ENCODE measurements around the gene IL13. TPM values are rescaled to one million over a fixed set of nuclear protein-coding genes. Genes with fewer than 3 reads are reported as not detected.
A peak's percentile ranks its signal among the peaks of the same experiment; 100 is the strongest.

IL13 gene
- total and polyA plus RNA-seq, 10 of the 15 experiments (the other 5 are each of a cell fraction or from before 2014, with no cell fraction given) = 0.06 to 0.40 (median 0.11) TPM; not detected in 6

DNA sequence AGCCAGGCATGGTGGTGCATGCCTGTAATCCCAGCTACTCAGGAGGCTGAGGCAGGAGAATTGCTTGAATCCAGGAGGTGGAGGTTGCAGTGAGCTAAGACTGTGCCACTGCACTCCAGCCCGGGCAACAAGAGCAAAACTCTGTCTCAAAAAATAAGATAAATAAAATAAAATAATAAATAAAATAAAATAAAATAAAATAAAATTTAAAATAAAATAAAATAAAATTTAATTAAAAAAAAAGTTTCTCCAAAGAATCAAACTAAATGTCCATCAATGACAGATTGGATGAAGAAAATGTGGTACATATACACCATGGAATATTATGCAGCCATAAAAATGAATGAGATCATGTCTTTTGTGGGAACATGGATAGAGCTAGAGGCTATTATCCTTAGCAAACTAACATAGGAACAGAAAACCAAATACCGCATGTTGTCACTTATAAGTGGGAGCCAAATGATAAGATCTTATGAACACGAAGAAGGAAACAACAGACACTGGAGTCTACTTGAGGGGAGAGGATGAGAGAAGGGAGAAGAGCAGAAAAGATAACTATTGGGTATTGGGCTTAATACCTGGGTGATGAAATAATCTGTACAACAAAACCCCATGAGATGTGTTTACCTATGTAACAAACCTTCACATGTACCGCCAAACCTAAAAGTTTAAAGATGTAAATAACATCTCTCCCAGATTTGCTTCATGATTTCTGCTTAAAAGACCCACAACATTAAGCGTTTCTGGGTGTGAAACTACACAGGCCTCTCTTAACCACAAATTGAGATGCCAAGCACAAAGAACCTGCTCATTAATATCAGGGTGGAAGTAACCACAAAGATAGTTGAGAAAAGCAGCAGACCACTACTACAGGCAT lies 34.0 kb downstream of the IL13 start (continued):
- TF ChIP-seq, protein P1, sequence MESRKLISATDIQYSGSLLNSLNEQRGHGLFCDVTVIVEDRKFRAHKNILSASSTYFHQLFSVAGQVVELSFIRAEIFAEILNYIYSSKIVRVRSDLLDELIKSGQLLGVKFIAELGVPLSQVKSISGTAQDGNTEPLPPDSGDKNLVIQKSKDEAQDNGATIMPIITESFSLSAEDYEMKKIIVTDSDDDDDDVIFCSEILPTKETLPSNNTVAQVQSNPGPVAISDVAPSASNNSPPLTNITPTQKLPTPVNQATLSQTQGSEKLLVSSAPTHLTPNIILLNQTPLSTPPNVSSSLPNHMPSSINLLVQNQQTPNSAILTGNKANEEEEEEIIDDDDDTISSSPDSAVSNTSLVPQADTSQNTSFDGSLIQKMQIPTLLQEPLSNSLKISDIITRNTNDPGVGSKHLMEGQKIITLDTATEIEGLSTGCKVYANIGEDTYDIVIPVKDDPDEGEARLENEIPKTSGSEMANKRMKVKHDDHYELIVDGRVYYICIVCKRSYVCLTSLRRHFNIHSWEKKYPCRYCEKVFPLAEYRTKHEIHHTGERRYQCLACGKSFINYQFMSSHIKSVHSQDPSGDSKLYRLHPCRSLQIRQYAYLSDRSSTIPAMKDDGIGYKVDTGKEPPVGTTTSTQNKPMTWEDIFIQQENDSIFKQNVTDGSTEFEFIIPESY (IDR thresholded peaks at IDR 0.05) = peak; percentile 73; the same call in 1 of the 2 replicates
- TF ChIP-seq MTA2 (IDR thresholded peaks at IDR 0.05; ENCODE audit: low read depth) (peak; percentile 95), DPF2 (IDR thresholded peaks at IDR 0.05) (peak; percentile 75; the same call in 1 of the 2 replicates), RUNX3 (IDR thresholded peaks at IDR 0.05; ENCODE audit: low read length) (peak; percentile 77)

- DNase-seq (ENCODE audit: low read depth, low spot score) (no peak), FAIRE-seq (no peak), ATAC-seq (peak; percentile 11; the same call in 2 of the 3 replicates)
- intact Hi-C loops (cut with micrococcal nuclease; ENCODE audit: unreplicated experiment) = loop anchor here (1.0 kb wide), 1 partner anchor 28 kb away; no protein-coding TSS in a partner anchor
- Histone ChIP-seq H2AFZ (ENCODE audit: control insufficient read depth, low read depth, low read length) (no peak overlapping the region), H3K9me3 (replicated peaks; ENCODE audit: control insufficient read depth, insufficient read depth, low read length) (no peaks in the 10 kb centered on the region; the same call in 2 of the 3 replicates), H3K27ac (ENCODE audit: control insufficient read depth, insufficient read depth) (no peak overlapping the region), H3K4me2 (ENCODE audit: control insufficient read depth, insufficient read depth) (no peak overlapping the region), H3K9ac (ENCODE audit: control insufficient read depth, insufficient read depth, low read length) (no peak overlapping the region), H3K79me2 (ENCODE audit: control insufficient read depth, insufficient read depth, low read length) (no peaks in the 10 kb centered on the region), H4K20me1 (ENCODE audit: control insufficient read depth, insufficient read depth) (no peaks in the 10 kb centered on the region), H3K36me3 (ENCODE audit: control insufficient read depth in 2 of 2, insufficient read depth in 2 of 2, low read length in 1 of 2) (no peaks in the 10 kb centered on the region), H3K27me3 (replicated peaks in 1 of 2; ENCODE audit: control insufficient read depth in 2 of 2, insufficient read depth in 2 of 2, low read length in 1 of 2) (no peaks in the 10 kb centered on the region), H3K4me1 (ENCODE audit: control insufficient read depth, insufficient read depth, low read length) (peaks cover 18% of the 10 kb centered on the region; the same call in 1 of the 2 replicates), H3K4me3 (no peak overlapping the region)
- in situ Hi-C loops (cut with MboI) = no loop called here
- RAD21 ChIA-PET (ENCODE audit: unreplicated experiment) = no interaction called here
- CTCF ChIA-PET = no interaction called here
- BruUV-seq (replicated peaks) = no TSS peak
- 0 out of 2 replicates have a peak, but pooled peaks have one; percentile 2 for TF ChIP-seq MTA2 (IDR thresholded peaks at IDR 0.05; ENCODE audit: low read depth)
- no peak for TF ChIP-seq EED (IDR thresholded peaks at IDR 0.05; ENCODE audit: low read depth)
- POLR2A ChIA-PET = interaction anchor here (8.8 kb wide), 1 partner anchor 18 kb away, joined by 79 read pairs; the partner anchor contains the start of gene IL4
- SMC1A ChIA-PET (ENCODE audit: uncharacterized antibody, unreplicated experiment) = interaction anchor here (1.1 to 8.8 kb wide), 2 partner anchors 16 to 26 kb away, joined by 4 to 116 read pairs; partner anchors contain the start of gene IL4
Measured at GRCh38 chr5:132692632-132692967, 34.6 kb downstream of the IL13 start.

Measured in GM12878 (cell line).